ENCODE data around the gene SCAMP1.

- no peak for TF ChIP-seq MLX (CRISPR knock-in tag; IDR thresholded peaks at IDR 0.05)
- no peak for TF ChIP-seq JUN (CRISPR knock-in tag; IDR thresholded peaks at IDR 0.05)
- no peak for TF ChIP-seq NR3C1 (CRISPR knock-in tag; conservative IDR thresholded peaks at IDR 0.05; ENCODE audit: low read depth)
- TF ChIP-seq CTCF (IDR thresholded peaks at IDR 0.05), result no peak
- TF ChIP-seq, protein P1, sequence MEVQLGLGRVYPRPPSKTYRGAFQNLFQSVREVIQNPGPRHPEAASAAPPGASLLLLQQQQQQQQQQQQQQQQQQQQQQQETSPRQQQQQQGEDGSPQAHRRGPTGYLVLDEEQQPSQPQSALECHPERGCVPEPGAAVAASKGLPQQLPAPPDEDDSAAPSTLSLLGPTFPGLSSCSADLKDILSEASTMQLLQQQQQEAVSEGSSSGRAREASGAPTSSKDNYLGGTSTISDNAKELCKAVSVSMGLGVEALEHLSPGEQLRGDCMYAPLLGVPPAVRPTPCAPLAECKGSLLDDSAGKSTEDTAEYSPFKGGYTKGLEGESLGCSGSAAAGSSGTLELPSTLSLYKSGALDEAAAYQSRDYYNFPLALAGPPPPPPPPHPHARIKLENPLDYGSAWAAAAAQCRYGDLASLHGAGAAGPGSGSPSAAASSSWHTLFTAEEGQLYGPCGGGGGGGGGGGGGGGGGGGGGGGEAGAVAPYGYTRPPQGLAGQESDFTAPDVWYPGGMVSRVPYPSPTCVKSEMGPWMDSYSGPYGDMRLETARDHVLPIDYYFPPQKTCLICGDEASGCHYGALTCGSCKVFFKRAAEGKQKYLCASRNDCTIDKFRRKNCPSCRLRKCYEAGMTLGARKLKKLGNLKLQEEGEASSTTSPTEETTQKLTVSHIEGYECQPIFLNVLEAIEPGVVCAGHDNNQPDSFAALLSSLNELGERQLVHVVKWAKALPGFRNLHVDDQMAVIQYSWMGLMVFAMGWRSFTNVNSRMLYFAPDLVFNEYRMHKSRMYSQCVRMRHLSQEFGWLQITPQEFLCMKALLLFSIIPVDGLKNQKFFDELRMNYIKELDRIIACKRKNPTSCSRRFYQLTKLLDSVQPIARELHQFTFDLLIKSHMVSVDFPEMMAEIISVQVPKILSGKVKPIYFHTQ (CRISPR knock-in tag; IDR thresholded peaks at IDR 0.05), result no peak
- TF ChIP-seq CBFB (CRISPR knock-in tag; IDR thresholded peaks at IDR 0.05; ENCODE audit: low read depth), result no peak
- TF ChIP-seq, protein P2, sequence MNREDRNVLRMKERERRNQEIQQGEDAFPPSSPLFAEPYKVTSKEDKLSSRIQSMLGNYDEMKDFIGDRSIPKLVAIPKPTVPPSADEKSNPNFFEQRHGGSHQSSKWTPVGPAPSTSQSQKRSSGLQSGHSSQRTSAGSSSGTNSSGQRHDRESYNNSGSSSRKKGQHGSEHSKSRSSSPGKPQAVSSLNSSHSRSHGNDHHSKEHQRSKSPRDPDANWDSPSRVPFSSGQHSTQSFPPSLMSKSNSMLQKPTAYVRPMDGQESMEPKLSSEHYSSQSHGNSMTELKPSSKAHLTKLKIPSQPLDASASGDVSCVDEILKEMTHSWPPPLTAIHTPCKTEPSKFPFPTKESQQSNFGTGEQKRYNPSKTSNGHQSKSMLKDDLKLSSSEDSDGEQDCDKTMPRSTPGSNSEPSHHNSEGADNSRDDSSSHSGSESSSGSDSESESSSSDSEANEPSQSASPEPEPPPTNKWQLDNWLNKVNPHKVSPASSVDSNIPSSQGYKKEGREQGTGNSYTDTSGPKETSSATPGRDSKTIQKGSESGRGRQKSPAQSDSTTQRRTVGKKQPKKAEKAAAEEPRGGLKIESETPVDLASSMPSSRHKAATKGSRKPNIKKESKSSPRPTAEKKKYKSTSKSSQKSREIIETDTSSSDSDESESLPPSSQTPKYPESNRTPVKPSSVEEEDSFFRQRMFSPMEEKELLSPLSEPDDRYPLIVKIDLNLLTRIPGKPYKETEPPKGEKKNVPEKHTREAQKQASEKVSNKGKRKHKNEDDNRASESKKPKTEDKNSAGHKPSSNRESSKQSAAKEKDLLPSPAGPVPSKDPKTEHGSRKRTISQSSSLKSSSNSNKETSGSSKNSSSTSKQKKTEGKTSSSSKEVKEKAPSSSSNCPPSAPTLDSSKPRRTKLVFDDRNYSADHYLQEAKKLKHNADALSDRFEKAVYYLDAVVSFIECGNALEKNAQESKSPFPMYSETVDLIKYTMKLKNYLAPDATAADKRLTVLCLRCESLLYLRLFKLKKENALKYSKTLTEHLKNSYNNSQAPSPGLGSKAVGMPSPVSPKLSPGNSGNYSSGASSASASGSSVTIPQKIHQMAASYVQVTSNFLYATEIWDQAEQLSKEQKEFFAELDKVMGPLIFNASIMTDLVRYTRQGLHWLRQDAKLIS (CRISPR knock-in tag; IDR thresholded peaks at IDR 0.05; ENCODE audit: borderline replicate concordance), result no peak
- no peak for TF ChIP-seq SP1 (CRISPR knock-in tag; conservative IDR thresholded peaks at IDR 0.05)
- no peak for TF ChIP-seq ZNF219 (CRISPR knock-in tag; IDR thresholded peaks at IDR 0.05; ENCODE audit: borderline replicate concordance)
- no peak for TF ChIP-seq IRF2 (CRISPR knock-in tag; IDR thresholded peaks at IDR 0.05; ENCODE audit: borderline replicate concordance, low read depth)
- TF ChIP-seq MXD4 (CRISPR knock-in tag; IDR thresholded peaks at IDR 0.05; ENCODE audit: borderline replicate concordance), result no peak
- no peak for TF ChIP-seq IRF1 (CRISPR knock-in tag; IDR thresholded peaks at IDR 0.05)
These were observed 32.5 kb upstream of the SCAMP1 start for GRCh38 chr5:78327761-78328510.

Measured in WTC11 (cell line).